GM19455 (cell line): ENCODE data around the gene RHOD.

Experiments
- ATAC-seq: cut with Tn5 transposase; IDR thresholded peaks from one replicate; pipeline ENCODE4 v1.9.1; 2021; ENCODE audit not compliant: unreplicated experiment

RHOD gene

DNA sequence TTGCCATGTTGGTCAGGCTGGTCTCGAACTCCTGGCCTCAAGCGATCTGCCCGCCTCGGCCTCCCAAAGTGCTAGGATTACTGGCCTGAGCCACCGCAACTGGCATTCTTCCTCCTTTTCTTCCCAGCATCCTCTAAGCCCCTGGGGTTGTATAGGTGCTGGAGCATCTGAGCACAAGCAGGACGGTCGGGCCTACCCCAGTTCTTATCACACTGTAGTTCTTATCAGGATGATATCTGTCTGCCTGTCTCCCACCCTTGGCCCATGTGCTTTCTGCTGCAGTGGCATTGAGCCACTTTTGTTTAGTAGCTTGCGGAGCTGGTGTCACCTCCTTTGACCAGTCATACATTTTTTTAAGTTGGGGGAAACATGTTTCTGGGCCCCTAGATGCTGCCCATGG, 1.9 kb downstream of the RHOD start:
- no peak for ATAC-seq

DNA sequence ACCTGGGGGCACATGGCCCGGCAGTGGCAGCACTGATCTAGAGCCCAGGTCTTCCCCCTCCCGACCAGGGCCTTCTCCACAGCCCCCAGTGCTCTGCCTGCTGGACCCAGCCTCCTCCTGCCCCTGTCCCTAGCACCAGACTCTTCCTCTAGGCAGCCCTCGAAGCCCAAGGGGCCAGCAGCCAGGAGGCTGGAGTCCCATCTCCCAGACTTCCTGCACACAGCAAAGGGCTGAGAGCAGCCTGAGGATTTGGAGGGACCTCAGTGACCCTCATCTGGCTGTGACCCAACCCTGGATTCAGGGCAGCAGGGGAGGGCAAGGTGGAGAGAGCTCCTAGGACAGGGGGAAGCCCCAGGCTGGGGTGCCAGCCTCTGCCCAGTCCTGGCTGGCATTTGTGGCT, 3.0 kb downstream of the RHOD start:
- ATAC-seq: no peak

DNA sequence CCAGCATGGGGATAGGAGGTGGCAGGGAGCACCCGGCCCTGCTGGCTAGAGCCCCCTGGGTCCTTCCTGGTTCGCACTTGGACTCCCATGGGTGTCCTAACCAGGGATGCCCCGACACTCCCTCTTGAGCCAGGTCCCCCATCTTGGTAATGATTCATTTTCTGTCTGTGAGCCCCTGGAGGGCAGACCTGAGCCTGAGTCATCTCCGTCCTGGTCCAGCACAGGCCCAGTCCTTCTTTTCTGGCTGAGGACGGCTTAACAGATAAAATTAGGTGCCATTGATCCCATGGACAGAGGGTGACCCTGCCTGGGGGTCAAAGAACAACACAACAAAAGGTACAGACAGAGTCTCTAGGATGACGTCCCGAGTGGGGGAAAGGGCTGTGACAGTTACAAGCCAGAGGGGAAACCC, 3.5 kb downstream of the RHOD start:
- no peak for ATAC-seq

- no peak for ATAC-seq
Measured at GRCh38 chr11:67062526-67063373, 6.1 kb downstream of the RHOD start.

DNA sequence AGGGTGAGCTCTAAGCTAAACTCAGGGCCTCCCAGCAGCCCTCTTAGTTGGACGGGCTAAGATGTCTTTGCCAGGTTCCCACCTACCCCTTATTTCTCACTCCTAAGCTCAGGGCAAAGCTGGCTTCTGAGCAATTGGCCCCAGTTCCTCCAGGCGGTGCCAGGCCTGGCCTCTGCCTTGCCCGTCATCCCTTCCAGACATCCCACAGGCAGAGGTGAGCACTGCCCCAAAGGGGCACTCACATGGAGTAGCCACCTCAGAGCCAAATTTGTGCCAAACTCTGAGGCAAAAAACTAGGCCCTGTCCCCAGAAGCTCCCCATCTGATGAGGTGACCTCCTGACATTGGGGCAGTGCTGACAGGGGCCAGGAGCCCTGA, 9.7 kb downstream of the RHOD start:
- no peak for ATAC-seq

DNA sequence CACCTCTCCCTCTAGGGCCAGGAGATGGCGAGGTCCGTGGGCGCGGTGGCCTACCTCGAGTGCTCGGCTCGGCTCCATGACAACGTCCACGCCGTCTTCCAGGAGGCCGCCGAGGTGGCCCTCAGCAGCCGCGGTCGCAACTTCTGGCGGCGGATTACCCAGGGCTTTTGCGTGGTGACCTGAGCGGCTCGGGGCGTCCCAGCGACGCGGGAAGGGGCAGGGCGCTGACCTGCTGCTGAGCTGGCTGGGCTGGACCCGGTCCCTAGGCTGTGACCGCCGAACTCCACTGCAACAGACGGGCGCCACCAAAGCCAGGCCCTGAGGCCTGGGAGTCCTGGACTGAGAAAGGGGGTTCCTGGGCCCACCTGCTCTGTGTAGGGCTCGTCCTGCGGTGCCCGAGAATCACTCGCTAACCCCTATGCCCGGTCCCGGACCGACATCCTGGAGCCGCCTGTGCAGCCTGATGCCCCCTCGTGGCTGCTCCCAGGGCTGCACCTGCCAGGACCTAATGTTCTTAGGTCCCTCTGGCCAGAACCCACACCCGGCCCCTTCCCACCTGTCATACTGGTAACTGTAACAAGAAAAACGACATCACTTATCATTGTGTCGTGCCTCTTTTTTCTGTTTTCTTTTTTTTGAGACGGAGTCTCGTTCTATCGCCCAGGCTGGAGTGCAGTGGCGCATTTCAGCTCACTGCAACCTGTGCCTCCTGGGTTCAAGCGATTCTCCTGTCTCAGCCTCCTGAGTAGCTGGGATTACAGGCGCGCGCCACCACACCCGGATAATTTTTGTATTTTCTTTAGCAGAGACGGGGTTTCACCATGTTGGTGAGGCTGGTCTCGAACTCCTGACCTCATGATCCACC, 15.0 kb downstream of the RHOD start:
- no peak for ATAC-seq

DNA sequence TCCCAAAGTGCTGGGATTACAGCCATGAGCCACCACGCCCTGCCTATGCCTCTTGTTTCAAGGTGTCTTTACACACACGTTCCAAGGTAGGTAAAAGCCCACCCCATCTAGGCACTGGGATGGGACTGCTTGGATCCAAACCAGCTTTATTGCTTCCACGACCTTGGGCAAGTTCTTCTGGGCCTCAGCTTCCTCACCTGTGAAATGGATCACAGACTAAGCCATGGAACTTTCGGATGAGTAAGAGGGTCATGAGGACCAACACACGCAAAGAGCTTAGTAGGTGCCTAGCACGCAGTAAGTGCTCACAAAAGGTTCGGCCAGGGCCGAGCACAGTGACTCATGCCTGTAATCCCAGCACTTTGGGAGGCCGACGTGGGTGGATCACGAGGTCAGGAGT, 15.6 kb downstream of the RHOD start:
- no peak for ATAC-seq

DNA sequence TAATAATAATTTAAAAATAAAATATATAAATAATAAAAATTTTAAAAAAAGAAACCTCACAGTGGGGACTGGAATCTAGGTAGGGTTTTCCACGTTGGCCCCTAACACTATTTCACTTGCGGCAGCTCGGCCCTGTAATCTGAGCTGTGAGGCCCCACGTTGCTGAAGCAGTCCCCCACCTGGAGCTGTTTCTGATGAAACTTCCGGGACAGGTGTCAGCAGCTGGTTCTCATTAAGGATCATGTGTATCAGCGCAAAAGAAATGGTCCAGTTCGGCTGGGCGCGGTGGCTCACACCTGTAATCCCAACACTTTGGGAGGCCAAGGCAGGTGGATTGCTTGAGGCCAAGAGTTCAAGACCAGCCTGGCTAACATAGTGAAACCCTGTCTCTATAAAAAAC, 17.3 kb downstream of the RHOD start:
- no peak for ATAC-seq

DNA sequence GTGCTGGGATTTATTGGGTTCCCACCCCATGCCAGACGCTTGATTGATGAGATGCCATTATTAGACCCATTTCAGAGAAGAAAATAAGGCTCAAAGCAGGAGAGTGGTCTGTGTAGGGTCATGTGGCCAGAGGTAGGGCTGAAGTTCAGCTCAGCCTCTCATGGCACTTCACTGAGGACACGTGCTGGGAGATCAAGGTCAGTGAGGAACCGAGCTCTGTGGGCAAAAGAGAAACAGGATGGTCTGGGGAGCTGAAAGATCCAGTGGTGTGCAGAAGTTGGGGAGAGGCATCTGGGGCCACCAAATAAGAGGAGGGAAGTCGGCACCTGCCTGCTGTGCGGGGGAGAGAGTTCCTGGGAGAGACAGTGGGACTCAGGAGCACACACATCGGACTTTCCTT, 19.6 kb downstream of the RHOD start:
- ATAC-seq: no peak

DNA sequence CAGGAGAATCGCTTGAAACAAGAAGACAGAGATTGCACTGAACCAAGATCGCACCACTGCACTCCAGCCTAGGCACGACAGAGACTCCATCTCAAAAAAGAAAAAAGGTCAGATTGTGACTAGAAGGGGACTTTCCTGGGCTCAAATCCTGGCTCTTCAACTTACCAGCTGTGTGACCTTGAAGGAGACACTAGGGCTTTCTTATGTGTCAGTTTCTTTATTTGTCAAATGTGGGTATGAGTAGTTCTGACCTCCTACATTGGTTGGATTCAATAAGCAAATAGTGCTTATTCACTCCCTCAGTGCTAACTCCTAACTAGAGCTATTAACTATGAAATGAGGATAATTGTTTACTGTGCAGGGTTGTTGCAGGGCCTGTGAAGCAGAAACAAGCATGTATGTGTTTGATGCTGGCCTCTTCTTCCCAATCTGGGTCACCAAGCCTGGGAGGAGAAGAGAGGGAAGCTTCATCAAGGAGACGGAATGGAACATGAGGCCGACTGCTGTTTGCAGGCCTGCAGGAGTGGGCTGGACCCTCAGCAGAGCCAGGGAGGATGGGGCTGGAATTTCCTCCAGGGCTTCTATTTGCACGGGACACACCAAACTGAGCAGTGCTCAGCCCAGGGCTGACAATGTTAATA, 22.5 kb downstream of the RHOD start:
- ATAC-seq: no peak

DNA sequence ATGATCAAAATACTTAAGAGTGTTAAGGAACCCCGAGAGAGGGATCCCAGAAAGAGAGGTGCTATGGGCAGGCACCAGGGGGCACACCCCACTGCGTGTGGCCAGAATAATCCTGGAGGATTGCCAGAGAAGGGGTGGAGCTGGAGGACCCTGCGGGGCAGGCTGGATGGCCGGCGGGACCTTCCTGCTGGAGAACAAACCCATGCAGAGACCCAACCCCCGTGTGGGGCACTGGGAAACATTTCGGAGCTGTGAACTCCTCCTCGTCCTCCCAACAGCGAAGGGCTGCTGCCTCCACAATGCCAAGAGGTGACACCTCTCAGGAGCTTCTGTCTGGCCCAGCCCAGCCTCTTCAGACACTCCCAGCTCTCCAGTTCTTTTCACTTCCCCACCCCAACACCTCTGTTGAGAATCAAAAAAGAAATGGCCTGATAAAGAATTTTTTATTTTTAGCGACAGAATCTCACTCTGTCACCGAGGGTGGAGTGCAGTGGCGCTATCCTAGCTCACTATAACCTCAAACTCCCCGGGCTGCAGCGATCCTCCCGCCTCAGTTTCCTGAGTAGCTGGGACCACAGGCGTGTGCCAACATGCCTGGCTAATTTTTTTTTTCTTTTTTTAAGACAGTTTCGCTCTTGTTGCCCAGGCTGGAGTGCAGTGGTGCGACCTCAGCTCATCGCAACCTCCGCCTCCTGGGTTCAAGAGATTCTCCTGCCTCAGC, 25.6 kb downstream of the RHOD start:
- ATAC-seq: no peak

DNA sequence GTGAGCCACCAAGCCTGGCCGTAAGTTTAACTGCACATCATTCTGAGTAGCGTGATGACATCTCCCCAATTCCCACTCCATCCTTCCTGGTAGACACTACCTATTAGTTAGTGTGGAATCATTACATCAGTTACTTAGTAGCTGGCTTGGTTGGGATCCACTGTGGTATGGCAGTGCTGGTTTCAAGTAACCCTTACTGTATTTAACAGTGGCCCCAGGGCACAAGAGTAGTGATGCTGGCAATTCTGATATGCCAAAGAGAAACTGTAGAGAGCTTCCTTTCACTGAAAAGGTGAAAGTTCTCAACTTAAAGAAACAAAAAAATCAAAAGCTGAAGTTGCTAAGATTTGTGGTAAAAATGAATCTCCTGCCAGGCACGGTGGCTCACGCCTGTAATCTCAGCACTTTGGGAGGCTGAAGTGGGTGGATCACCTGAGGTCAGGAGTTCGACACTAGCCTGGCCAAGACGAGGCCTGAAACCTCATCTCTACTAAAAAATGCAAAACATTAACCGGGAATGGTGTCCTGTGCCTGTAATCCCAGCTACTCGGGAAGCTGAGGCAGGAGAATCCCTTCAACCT, 27.2 kb downstream of the RHOD start:
- no peak for ATAC-seq

GRCh38 chr11:67085617-67086016, 29.0 kb downstream of the RHOD start:
- no peak for ATAC-seq

DNA sequence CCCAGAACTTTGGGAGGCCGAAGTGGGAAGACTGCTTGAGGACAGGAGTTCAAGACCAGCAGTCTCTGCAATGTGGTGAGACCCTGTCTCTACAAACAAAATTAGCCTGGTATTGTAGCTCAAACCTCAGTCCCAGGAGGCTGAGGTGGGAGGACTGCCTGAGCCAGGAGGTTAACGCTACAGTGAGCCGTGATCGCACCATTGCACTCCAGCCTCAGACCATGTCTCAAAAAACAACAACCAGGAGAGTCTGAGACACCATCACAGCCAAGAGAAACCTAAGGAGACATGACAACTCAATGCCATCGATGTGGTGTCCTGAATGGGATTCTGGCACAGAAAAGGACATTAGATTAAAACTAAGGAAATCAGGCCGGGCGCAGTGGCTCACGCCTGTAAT, 34.1 kb downstream of the RHOD start:
- ATAC-seq: no peak

DNA sequence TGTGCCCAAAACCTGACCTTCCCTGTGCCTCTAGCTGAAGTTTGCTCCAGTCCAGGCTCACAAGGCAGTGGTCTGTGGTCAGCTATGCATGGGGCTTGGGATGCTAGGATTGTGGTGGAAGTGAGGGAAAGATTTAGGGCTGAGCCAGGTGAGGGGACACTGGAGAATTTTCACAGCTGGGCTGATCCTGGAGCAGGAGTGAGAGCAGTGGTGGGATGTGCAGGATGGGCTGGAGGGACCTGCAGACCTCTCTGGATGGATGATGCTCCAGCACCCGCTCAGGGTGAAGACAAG, 38.5 kb downstream of the RHOD start:
- no peak for ATAC-seq

DNA sequence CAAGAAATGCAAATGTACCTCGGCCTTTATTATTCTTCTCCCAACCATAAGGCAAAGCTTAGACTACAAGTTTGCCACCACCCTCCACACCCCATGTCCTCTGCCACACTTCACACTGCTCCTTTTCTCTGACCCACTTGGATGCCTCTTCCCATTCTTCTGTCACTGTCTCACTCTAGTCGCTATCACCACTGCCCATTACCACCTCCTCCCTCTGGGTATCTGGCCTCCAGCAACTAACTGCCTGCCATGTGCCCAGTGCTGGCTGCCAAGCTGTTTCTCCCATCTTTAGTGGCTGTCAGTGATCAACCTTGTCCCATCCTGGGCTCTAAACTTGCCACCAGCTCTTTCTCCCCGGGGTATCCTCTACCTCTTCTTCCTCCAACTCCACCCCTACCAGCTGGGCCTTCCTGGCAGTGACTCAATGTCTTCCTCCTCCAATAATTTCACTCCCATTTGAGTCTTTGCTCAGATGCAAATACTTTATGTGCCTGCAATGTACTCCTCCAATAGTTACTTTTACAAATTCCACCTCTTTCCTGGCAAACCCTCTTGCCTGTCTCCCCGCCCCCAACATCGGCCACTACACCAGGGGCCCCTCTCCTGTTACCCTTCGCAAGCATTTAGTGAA, 42.3 kb downstream of the RHOD start:
- no peak for ATAC-seq

GRCh38 chr11:67099831-67100324, 43.2 kb downstream of the RHOD start:
- peak; percentile 48 for ATAC-seq

GRCh38 chr11:67102664-67103063, 46.0 kb downstream of the RHOD start:
- no peak for ATAC-seq

GRCh38 chr11:67105964-67106363, 49.3 kb downstream of the RHOD start:
- ATAC-seq: no peak

DNA sequence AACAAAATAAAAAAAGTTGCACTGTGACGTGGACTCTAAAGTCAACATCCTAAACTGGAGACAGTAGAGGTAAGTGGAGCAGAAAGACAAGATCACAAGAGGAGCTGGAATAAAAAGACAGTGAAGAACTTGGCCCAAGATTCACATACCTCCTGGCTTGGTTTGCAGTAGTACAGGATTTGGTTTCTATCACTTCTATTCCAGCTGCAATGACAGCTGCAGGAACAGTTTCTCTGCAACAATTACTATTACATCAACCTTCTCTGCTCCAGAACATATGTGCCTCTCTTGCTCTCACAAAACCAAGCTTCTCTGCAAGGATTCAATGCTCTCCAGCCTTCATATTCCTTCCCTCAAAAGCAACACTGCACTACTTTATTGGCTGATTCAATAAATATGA, 54.6 kb downstream of the RHOD start:
- no peak for ATAC-seq
